Measurements from ENCODE around the gene FBXO31.

GRCh38 chr16:87366930-87367329 lies 16.6 kb downstream of the FBXO31 start:
- TF ChIP-seq CTCF (IDR thresholded peaks at IDR 0.05) (no peak), POLR2A (IDR thresholded peaks at IDR 0.05) (no peak), POLR2AphosphoS5 (IDR thresholded peaks at IDR 0.05) (no peak), EP300 (IDR thresholded peaks at IDR 0.05) (no peak)
